Measurements from ENCODE around the gene DTNA. TPM values are rescaled to one million over a fixed set of nuclear protein-coding genes. Genes with fewer than 3 reads are reported as not detected.

The DTNA gene
- total RNA-seq, 1 experiment from 2014 or later = 0.77 TPM

GRCh38 chr18:34918856-34919255 lies 208.8 kb downstream of the DTNA start:
- intact Hi-C loops (cut with micrococcal nuclease; ENCODE audit: unreplicated experiment) (no loop called here), in situ Hi-C loops (cut with HindIII; ENCODE audit: low pct_unique_long_range_greater_than_20kb, low sequenced_read_pairs) (no loop called here)
- Histone ChIP-seq H3K36me3 (ENCODE audit: control insufficient read depth, insufficient read depth, low read length) (no peaks in the 10 kb centered on the region), H3K27me3 (ENCODE audit: control insufficient read depth, insufficient read depth, low read length) (no peaks in the 10 kb centered on the region), H3K9me3 (ENCODE audit: control insufficient read depth, insufficient read depth, low read depth, low read length) (no peaks in the 10 kb centered on the region), H3K4me1 (ENCODE audit: control insufficient read depth, insufficient read depth, low read length) (no peaks in the 10 kb centered on the region), H3K27ac (ENCODE audit: low read length) (no peak overlapping the region), H3K4me3 (ENCODE audit: low read depth in 2 of 2, low read length in 2 of 2) (no peak overlapping the region)
- no TSS peak for BruUV-seq (replicated peaks)
- POLR2A ChIA-PET = no interaction called here
- CTCF ChIA-PET = no interaction called here
- ATAC-seq (no peak), DNase-seq (ENCODE audit: low read depth, low spot score) (no peak)
- TF ChIP-seq CTCF (IDR thresholded peaks at IDR 0.05) (no peak), SIN3A (IDR thresholded peaks at IDR 0.05; ENCODE audit: borderline replicate concordance, insufficient read depth, low read depth, low read length) (no peak), POLR2AphosphoS5 (IDR thresholded peaks at IDR 0.05; ENCODE audit: low read depth, low read length) (no peak), TCF7L2 (IDR thresholded peaks at IDR 0.05; ENCODE audit: low read depth, low read length) (no peak), REST (IDR thresholded peaks at IDR 0.05; ENCODE audit: insufficient read depth in 1 of 2, low read depth in 2 of 2, low read length in 1 of 2) (no peak)

GRCh38 chr18:34921226-34921625 lies 211.1 kb downstream of the DTNA start:
- H3K4me3 ChIP-seq (ENCODE audit: low read depth in 2 of 2, low read length in 2 of 2) = no peak overlapping the region
- in situ Hi-C loops (cut with HindIII; ENCODE audit: low pct_unique_long_range_greater_than_20kb, low sequenced_read_pairs) (no loop called here), intact Hi-C loops (cut with micrococcal nuclease; ENCODE audit: unreplicated experiment) (no loop called here)
- DNase-seq (ENCODE audit: low read depth, low spot score) = no peak
- H3K36me3 ChIP-seq (ENCODE audit: control insufficient read depth, insufficient read depth, low read length) = no peaks in the 10 kb centered on the region
- H3K27ac ChIP-seq (ENCODE audit: low read length) = no peak overlapping the region
- no peaks in the 10 kb centered on the region for H3K27me3 ChIP-seq (ENCODE audit: control insufficient read depth, insufficient read depth, low read length)
- POLR2A ChIA-PET = no interaction called here
- no peak for ATAC-seq
- no TSS peak for BruUV-seq (replicated peaks)
- CTCF ChIA-PET = no interaction called here
- TF ChIP-seq TCF7L2 (IDR thresholded peaks at IDR 0.05; ENCODE audit: low read depth, low read length) = no peak
- TF ChIP-seq SIN3A (IDR thresholded peaks at IDR 0.05; ENCODE audit: borderline replicate concordance, insufficient read depth, low read depth, low read length) = no peak
- no peak for TF ChIP-seq POLR2AphosphoS5 (IDR thresholded peaks at IDR 0.05; ENCODE audit: low read depth, low read length)
- no peak for TF ChIP-seq REST (IDR thresholded peaks at IDR 0.05; ENCODE audit: insufficient read depth in 1 of 2, low read depth in 2 of 2, low read length in 1 of 2)
- TF ChIP-seq CTCF (IDR thresholded peaks at IDR 0.05) = no peak
- H3K9me3 ChIP-seq (ENCODE audit: control insufficient read depth, insufficient read depth, low read depth, low read length) = no peaks in the 10 kb centered on the region
- no peaks in the 10 kb centered on the region for H3K4me1 ChIP-seq (ENCODE audit: control insufficient read depth, insufficient read depth, low read length)

Data from Panc1 (cell line).